Caco-2 (cell line): ENCODE measurements around the gene ARHGAP25. TPM values are rescaled to one million over a fixed set of nuclear protein-coding genes. Genes with fewer than 3 reads are reported as not detected.

ENCODE experiments used
- BruUV-seq: library from RNA; stranded (reverse); fragments of 400-500 nt; replicated peaks from 2 replicates; lab custom pipeline; 2021; lab: Mats Ljungman, UMichigan
- CTCF ChIA-PET: fragments of 300-600 bp; sonication (Branson Sonifier 250); formaldehyde crosslinking; loops from one replicate; lab custom pipeline; 2022; ENCODE audit warnings: antibody characterized with exemption; lab: Charles Lee
- POLR2A ChIA-PET: fragments of 300-600 bp; sonication (Branson Sonifier 250); formaldehyde crosslinking; loops from one replicate; lab custom pipeline; 2022; ENCODE audit warnings: antibody characterized with exemption; lab: Charles Lee
- DNase-seq, 2 experiments: peaks; one replicate each; pipeline versions ENCODE4 v3.0.0 to v3.0.0-alpha.2; 2020 to 2022
- H3K27me3 ChIP-seq: replicated peaks from 2 replicates; pipeline ENCODE4 v1.6.0; 2011; ENCODE audit warnings: low read length; ENCODE audit not compliant: control insufficient read depth, insufficient read depth
- H3K36me3 ChIP-seq: 2 replicates; pipeline ENCODE4 v1.5.1; 2011; ENCODE audit warnings: low read length; ENCODE audit not compliant: control insufficient read depth, insufficient read depth
- H3K4me1 ChIP-seq: fragments of 250-450 bp; sonication (Bioruptor Pico); 2 replicates; pipeline ENCODE4 v1.5.1; 2020; ENCODE audit warnings: mild to moderate bottlenecking
- H3K4me3 ChIP-seq: 2 replicates; pipeline ENCODE4 v1.5.1; 2011; ENCODE audit warnings: low read depth, mild to moderate bottlenecking, control low read depth, low read length
- H3K9me3 ChIP-seq: fragments of 250-450 bp; sonication (Bioruptor Pico); 2 replicates; pipeline ENCODE4 v1.5.1; 2020; ENCODE audit warnings: mild to moderate bottlenecking, moderate library complexity
- H3K27ac Mint-ChIP-seq: one replicate; pipeline ENCODE4 v1.8.0; 2022; ENCODE audit warnings: mixed read lengths; ENCODE audit not compliant: unreplicated experiment
- H3K27me3 Mint-ChIP-seq: one replicate; pipeline ENCODE4 v1.8.0; 2022; ENCODE audit warnings: mixed read lengths; ENCODE audit not compliant: insufficient read depth, unreplicated experiment
- H3K36me3 Mint-ChIP-seq: one replicate; pipeline ENCODE4 v1.8.0; 2022; ENCODE audit warnings: mild to moderate bottlenecking, mixed read lengths; ENCODE audit not compliant: insufficient read depth, unreplicated experiment
- H3K4me1 Mint-ChIP-seq: one replicate; pipeline ENCODE4 v1.8.0; 2022; ENCODE audit warnings: low read depth, mixed read lengths; ENCODE audit not compliant: unreplicated experiment
- H3K4me3 Mint-ChIP-seq: one replicate; pipeline ENCODE4 v1.8.0; 2022; ENCODE audit warnings: mild to moderate bottlenecking, moderate library complexity, mixed read lengths; ENCODE audit not compliant: unreplicated experiment
- H3K9me3 Mint-ChIP-seq: one replicate; pipeline ENCODE4 v1.8.0; 2022; ENCODE audit warnings: mixed read lengths; ENCODE audit not compliant: unreplicated experiment
- CTCF ChIP-seq, 2 experiments: fragments of 200-600 bp in 1 of 2; IDR thresholded peaks; 1 replicate in 1 of 2; 2 replicates in 1 of 2; pipeline versions ENCODE4 v1.5.1 to v1.8.0; 2011 to 2022; ENCODE audit warnings: antibody characterized with exemption in 1 of 2, control low read depth in 1 of 2, inconsistent platforms in 1 of 2, low read depth in 1 of 2, low read length in 1 of 2, mild to moderate bottlenecking in 1 of 2, moderate library complexity in 1 of 2; ENCODE audit not compliant: insufficient read depth in 1 of 2, severe bottlenecking in 1 of 2, unreplicated experiment in 1 of 2
- intact Hi-C: fragments of 100-400 bp; cut with micrococcal nuclease; formaldehyde crosslinking; loops from one replicate; pipeline ENCODE4 v1.10.0; 2022; ENCODE audit not compliant: unreplicated experiment
- total RNA-seq: library from RNA; stranded (reverse); gene quantifications from 2 replicates; pipeline ENCODE4 v1.2.3, GENCODE V29; 2022

ARHGAP25 gene
- total RNA-seq, 1 experiment from 2014 or later: 0.48 TPM

DNA sequence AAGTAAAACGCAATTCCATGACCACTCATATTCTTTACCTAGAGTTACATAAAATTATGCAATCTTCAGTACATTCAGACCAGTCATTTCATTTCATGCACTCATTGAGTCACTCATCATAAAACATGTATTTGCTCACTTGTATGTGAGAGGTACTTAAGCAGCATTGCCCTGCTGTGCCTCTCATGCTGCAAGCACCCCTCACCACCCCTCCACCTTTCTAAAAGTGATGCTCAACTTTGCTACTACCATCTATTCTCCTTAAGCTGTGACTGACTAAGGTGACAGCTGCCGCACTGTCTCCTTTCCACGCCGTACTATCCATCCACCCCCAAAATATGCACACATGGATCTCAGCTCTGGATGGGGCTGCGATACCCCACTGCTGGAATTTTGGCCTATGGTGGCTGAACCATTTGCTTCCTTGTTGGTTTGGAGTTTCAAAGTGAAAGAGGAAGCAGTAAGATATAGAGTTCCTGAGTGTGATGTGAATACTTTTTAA, 7.2 kb downstream of the ARHGAP25 start:
- intact Hi-C loops: no loop called here
- ChIA-PET CTCF (no interaction called here), POLR2A (no interaction called here)
- Mint-ChIP-seq H3K9me3 (no peaks in the 10 kb centered on the region), H3K4me1 (no peaks in the 10 kb centered on the region), H3K36me3 (no peaks in the 10 kb centered on the region), H3K27ac (no peak overlapping the region), H3K27me3 (peaks cover 14% of the 10 kb centered on the region), H3K4me3 (no peak overlapping the region)
- no peak for TF ChIP-seq CTCF (IDR thresholded peaks at IDR 0.05; ENCODE audit: insufficient read depth in 1 of 2, low read depth in 1 of 2, low read length in 1 of 2, severe bottlenecking in 1 of 2, unreplicated experiment in 1 of 2)
- no TSS peak for BruUV-seq
- no peak for DNase-seq
- Histone ChIP-seq H3K27me3 (no peaks in the 10 kb centered on the region; the same call in 1 of the 2 replicates), H3K36me3 (no peaks in the 10 kb centered on the region), H3K4me3 (no peak overlapping the region), H3K4me1 (no peaks in the 10 kb centered on the region), H3K9me3 (no peaks in the 10 kb centered on the region)

DNA sequence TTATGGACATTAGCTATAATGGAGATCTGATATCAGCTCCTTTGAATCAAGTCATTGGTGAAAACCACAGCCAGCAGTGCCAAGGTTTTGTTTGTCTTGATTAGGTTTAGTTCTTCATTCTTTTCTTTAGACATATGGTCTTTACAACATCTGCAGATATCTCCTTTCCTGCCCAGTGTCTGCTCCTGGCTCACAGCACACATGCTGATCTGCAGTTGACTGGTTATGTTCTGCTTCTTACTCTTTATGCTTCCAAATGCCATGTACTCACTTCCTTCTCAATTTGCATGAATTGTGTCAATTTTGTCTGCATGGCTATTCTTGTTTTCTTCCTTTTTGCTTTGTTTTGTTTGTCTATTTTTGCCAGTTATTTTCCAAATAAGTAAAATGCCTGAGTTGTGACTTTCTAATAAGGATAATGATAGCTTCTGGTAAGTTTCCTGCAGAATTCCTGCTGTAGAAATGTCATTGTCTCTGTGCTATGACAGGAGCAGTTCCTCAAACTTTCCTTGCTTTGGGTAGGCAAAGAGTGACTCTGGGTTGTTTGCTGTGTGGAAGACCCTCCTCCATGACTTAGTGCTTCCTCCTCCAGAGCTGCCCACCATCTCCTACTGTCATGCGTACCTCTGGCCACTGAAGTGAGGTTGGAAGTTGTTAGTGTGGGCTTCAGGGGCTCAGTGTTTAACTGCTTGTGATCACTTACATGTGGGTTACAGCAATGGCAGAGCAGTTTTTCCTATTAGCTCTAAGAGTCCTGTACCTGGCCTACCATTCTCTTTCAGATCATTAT, 8.2 kb downstream of the ARHGAP25 start:
- no peak for TF ChIP-seq CTCF (IDR thresholded peaks at IDR 0.05; ENCODE audit: insufficient read depth in 1 of 2, low read depth in 1 of 2, low read length in 1 of 2, severe bottlenecking in 1 of 2, unreplicated experiment in 1 of 2)
- Histone ChIP-seq H3K36me3 (no peaks in the 10 kb centered on the region), H3K4me1 (no peaks in the 10 kb centered on the region), H3K27me3 (no peaks in the 10 kb centered on the region; the same call in 1 of the 2 replicates), H3K9me3 (no peaks in the 10 kb centered on the region), H3K4me3 (no peak overlapping the region)
- ChIA-PET CTCF (no interaction called here), POLR2A (no interaction called here)
- H3K4me3 Mint-ChIP-seq: no peak overlapping the region
- DNase-seq: no peak
- no peaks in the 10 kb centered on the region for H3K4me1 Mint-ChIP-seq
- no peak overlapping the region for H3K27ac Mint-ChIP-seq
- H3K27me3 Mint-ChIP-seq: peaks cover 14% of the 10 kb centered on the region
- intact Hi-C loops: no loop called here
- no peaks in the 10 kb centered on the region for H3K36me3 Mint-ChIP-seq
- no peaks in the 10 kb centered on the region for H3K9me3 Mint-ChIP-seq
- BruUV-seq: no TSS peak

DNA sequence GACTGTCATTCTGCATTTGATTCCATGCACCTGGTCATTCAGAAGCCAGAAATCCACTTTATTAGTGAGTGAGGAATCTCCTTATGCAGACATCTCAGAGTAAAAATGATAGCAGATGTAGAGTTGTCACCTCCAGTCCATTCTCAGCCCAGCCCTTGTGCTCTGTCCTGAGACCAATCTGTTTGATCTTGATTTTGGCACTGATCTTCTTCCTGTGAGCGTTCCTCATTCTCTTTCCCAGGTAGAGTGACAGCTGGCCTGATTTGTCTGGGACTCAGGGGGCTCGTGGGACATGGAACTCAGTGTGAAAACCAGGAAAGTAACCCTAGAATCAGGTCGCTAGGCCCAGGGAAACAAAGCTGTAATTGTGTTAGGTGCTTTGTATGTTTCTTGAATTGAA, 8.9 kb downstream of the ARHGAP25 start:
- no peaks in the 10 kb centered on the region for H3K4me1 ChIP-seq
- ChIA-PET CTCF (no interaction called here), POLR2A (no interaction called here)
- intact Hi-C loops: no loop called here
- DNase-seq: no peak
- no peak for TF ChIP-seq CTCF (IDR thresholded peaks at IDR 0.05; ENCODE audit: insufficient read depth in 1 of 2, low read depth in 1 of 2, low read length in 1 of 2, severe bottlenecking in 1 of 2, unreplicated experiment in 1 of 2)
- H3K27me3 Mint-ChIP-seq: peaks cover 14% of the 10 kb centered on the region
- H3K27me3 ChIP-seq: no peaks in the 10 kb centered on the region; the same call in 1 of the 2 replicates
- no peaks in the 10 kb centered on the region for H3K4me1 Mint-ChIP-seq
- no peaks in the 10 kb centered on the region for H3K9me3 ChIP-seq
- H3K27ac Mint-ChIP-seq: no peak overlapping the region
- H3K4me3 ChIP-seq: no peak overlapping the region
- BruUV-seq: no TSS peak
- no peaks in the 10 kb centered on the region for H3K36me3 Mint-ChIP-seq
- no peaks in the 10 kb centered on the region for H3K36me3 ChIP-seq
- H3K4me3 Mint-ChIP-seq: no peak overlapping the region
- H3K9me3 Mint-ChIP-seq: no peaks in the 10 kb centered on the region
